Suppressor macrophage treated with lipopolysaccharide for 4 hours (primary cell): ENCODE measurements around the gene CCDC187.

Source experiments
- DNase-seq: peaks from one replicate; pipeline ENCODE4 v3.0.0-alpha.2; 2020

CCDC187 gene

DNA sequence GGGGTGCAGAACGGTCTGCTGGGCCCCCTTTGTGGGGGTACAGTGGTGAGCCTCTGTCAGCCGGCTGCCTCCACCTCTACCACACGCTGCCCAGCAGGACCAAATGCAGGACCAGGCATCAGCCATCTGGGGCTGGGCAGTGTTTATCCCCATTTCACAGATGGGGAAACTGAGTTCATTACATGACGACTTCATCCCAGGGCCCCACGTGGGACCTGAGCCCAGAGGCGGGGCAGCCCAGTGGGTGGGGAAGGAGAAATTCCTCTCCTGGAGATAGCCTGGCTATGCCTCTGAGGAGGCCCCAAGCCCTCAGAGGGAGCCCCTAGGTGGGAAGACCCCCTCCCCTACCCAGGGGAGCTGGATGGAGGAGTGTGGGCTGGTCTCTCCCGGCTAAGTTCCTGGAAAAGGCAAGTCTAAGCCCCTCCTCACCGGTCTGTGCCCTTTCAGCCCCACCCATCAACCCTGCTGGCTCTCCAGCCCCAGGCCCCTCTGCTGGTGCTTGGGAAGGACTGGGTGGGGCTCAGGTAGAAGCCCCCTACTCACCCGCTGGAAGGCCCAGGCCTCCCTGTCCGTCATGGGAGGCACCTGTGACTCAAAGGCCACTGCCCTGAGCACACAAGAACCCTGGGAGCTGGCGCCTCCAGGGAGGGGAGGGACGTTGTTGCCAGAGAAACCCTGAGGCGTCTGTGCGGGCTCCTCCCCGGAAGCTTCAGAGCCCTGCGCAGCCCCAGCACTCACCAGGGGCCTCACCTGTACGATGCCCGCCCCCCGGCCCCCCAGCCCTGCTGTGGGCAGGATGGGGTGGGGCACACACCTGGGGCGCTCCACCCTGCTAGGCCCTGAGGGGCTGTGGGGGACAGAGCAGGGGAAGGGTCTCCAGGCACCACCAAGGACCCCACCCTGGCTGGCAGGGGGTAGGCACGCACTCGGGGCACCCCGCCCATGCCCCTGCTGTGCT lies 7.4 kb upstream of the CCDC187 start:
- DNase-seq: no peak

DNA sequence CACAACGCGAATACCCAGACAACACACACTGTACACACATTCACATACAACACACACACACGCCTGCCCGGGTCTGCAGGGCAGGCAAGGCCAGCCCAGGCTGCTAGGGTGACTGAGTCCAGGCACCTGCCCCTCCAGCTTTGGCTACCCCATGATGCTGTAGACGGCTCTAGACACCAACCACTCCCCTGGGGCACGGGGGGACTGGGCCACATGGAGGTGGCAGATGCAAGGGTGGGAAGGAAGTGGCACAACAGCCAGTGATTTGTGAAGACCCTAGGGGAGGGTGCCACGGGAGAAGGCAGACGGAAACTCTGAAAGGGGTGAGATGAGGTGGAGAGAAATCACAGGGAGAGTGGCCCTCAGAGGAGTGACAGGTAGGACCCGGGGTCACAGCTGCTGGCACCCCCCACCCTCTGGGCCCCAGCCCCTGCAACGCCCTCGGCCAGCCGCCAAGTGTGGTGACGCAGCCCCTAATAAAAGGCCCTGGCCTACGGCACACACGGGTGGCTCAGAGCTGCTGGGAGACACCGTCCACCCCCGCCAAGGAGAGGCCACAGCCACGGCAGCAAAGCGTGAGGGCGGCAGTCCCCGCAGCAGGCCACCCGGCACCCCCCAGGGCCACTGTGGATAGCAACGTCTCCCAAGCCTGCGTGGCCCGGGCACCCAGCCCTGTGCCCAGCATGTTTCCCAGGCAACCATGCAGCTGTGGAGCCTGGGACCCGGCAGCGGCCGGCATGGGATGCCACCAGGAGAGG lies 6.6 kb upstream of the CCDC187 start:
- DNase-seq: no peak

DNA sequence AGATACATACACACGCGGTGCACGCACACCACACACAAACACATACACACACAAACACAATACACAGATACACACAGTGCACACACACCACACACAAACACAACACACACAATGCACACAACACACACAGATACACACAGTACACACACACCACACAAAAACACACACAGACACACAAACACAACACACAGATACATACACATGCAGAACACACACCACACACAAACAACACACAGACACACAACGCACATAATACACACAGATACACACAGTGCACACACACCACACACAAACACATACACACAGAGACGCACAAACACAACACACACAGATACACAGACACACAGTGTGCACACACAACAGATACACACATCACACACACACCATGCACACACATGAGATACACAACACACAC lies 5.9 kb upstream of the CCDC187 start:
- no peak for DNase-seq

DNA sequence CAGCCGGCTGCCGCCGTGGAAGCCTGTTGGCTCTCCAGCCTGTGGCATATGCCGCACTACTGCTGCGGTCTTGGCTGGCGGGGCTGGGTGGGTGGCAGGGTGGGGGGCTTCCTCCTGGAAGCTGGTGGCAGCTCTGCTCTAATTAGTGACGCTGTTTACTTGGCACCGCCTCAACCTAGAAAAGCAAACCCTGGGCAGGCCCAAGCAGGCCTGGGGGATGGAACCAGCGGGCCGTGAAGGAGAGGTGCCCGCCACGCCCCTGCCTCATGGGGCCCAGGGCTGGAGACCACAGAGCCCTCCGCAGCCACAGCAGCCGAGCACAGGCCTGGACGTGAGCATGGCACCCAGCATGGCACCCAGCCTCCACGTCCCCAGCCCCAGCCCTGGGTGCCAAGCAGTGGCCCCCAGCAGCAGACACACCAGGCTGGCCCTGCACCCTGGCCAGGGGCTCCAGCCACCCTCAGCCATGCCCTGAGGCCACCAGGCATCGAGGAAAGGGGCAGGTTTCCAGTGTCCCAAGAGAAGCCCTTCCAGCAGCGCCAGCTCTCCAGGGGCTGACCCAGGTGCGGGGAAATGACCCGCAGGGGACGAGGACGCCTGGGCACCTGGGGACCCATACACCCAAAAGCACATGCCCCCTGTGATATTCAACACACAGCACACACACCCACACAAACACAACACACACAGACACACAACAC lies 5.4 kb upstream of the CCDC187 start:
- no peak for DNase-seq

DNA sequence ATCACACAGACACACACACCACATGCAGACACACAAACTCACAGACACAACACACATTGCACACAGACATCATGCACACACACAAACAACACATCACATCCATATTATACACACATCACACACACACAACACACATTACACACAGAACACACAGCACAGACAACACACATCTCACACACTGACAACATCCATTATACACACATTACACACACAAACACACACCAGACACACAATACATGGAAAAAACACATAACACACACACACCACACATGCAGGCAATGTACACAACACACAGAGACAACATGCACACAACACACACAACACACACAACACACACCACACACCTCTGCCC lies 4.8 kb upstream of the CCDC187 start:
- DNase-seq: no peak

DNA sequence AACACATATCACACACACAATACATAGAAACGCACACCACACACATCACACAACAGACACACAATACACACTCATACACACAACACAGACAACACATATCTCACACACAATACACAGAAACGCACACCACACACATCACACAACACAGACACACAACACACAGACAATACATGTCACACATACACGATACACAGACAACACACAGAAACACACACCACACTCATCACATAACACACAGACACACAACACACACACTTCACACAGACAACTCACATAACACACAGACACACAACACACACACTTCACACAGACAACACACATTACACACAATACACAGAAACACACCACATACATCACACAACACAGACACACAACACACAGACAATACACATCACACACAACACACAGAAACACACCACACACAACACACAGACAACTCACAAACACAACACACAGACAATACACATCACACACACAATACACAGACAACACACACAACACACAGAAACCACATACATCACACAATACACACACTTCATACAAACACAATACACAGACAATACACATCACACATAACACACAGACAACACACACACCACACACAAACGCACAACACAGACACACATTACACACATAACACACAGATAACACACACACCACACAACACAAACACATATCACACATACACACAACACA lies 4.3 kb upstream of the CCDC187 start:
- no peak for DNase-seq

DNA sequence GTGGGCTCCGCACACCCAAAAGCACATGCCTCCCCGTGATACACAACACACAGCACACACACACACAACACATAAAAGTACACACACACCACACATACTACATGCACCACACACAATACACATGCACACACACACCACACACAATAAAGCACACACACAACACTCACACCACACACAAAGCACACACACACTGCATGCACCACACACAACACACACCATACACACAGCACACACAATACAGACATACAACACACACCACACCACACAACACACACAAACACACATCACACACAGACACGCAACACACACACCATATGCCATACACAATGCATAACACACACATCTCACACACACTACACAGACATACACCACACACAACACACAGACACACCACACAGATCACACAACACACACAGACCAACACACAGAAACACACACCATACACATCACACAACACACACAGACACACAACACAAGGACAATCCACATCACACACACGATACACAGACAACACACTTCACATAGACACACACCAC lies 3.4 kb upstream of the CCDC187 start:
- DNase-seq: no peak

DNA sequence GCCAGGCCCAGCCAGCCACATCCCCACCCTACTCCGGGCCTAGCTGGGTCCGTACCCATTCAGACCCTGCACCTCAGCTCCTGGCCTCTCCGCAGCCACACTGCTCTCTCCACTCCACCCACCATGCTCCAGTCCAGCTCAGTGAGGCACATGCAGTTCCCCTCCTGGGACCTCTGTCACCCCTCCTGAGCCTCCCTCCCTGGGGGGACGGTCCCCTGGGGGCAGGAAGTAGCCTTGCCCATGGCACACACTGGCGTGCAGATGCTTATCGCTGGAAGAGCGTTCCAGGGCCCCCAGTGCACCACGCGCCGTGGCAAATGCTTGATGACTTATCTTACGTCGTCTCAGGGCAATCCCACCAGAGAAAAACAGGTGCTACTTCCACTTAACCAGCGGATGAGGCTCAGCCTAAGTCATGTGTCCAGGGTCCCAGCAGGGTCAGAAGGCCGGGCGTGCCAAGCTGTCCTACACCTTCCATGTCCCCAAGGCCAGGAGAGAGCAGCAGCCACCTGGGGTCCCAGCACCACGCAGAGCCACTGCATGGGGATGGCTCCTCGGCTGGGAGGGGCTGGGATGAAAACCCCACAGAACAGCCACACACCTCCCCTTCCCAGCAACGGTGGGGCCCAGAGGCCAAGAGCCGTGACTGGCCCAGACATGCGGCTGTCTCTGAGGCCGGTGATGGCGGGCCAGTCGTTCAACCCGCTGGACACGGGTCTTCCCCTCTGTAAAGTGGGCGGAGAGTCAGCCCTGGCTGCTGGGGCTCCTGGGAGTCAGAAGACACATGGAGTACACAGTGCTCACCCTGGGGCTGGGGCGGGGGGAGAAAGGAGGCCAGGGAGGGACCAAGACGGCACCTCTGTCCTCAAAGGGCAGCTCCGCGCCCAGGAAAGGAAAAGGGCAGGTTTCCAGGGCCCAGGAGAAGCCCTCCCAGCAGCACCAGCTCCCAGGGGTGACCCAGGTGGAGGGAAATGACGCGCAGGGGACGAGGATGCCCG lies 2.6 kb upstream of the CCDC187 start:
- DNase-seq: no peak

DNA sequence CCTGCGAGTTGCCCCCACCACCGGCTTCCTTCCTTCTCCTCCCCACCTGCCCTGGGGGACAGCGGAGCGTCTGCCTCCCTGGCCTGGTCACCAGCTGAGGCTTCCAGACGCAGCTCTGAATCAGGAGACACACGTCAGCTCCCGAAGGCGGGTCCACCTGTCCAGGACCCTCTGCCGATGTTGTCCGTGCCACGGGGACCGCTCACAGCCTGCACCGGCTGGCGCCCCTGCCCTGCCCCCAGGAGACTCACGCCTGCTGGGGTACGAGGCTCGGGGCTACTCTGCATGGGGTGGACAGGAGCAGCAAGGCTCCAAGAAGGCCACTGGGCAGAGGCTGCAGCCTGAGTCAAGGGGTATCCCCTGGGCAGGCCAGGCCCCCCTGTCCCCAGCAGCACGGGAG lies 1.9 kb upstream of the CCDC187 start:
- DNase-seq: no peak

DNA sequence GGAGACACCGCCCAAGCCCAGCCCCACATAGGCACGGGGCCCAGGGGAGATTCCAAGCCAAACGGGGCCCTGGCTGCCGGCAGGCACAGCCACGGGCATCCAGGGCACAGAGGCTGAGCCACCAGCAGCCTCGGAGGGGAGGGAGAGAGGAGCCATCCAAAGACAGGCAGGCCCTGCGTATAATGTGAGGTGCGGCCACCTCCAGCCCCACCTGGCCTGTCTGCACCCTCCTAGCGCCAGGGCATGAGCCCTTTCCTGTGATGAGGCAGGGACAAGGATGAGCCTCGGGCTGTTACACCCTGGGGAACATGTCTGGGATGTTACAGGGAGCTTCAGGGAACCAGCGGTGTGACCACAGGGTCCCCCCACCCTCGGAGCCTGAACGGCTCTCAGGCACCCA lies 1.1 kb upstream of the CCDC187 start:
- no peak for DNase-seq

DNA sequence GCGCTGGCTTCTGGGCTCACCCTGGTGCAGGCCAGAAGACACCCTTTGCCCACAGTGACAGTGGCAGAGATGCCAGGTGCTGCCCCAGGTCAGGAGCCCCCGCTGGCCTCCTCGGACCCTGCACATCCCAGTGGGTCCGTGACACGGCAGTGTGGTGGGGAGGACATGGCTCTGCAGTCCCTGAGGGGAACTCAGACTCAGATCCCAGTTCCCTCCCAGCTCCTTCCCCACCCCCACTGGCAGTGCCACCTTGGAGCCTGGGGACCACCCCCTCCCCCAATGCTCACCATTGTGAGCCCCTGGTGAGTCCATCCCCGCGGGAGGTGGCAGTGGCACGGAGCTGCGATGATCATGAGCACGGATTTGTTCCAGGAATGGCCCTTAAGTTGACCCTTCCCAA lies 562 bp upstream of the CCDC187 start:
- no peak for DNase-seq

DNA sequence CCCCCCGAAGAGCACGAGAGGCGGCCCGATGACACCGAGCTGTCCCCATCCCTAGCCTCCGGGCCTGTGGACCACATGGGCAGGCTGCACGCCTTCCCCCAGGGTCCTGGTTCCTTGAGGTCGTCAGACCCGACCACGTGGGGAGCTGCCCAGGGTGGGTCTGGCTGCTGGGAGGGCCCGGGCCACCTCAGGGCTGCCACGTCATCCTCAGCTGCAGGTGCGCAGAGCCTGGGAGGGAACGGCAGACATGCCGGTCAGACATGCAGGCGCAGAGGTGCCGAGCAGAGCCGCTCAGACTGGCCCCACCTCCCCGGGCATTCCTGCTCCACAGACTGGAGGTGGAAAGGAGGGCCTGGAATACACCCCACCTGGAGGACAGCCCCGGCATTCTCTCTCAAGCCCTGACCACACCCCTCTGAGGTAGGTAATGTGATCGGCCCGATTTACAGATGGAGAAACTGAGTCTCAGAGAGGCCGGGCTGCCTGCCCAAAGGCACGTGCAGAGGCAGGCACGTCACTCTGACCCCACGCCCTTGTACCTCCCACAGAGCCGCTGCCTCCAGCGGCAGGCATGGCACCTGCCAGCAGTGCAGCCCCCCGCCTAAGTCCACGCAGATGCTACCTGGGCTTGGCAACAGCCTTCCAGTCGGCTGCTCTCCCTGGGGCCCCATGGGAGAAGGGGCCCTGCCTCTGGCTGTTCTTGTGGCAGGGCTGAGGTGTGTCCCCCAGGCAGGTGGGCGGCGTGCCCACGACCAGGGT lies 649 bp downstream of the CCDC187 start:
- DNase-seq: no peak

DNA sequence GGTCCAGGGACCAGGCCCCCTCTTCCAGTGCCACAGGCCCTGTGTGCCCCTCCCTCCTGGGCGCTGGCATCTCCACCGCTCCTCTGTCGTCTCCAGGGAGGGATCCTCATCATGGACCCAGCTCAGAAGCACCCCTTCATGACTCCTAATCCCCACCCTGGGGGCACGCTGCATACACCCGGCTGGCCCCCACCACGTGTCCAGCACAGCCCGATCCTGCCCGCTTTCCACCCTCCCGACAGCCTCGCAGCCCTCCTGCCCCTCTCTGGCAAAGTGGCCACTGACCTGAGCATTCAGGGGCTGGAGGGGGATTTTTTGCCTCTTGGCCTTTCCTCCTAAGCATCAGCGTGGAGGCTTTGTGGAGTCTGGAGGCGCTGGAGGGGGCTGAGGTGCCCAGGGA lies 1.4 kb downstream of the CCDC187 start:
- no peak for DNase-seq

DNA sequence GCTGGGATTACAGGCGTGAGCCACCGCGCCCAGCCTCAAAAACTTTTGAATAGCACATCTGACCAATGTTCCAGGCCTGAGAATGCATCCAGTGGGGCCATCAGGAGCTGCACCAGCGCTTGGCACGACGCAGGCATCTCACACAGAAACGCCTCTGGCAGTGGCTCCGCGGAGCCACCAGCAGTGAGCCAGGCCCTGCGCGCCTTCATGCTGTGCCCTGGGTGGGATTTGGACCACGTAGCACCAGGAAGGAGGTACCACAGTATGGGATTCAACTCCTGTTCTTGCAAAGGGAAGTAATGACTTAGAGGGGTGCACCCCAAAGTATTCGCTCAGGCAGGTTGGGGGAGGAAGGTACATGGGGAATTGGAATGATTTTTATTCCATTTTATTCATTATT lies 3.0 kb downstream of the CCDC187 start:
- DNase-seq: no peak

DNA sequence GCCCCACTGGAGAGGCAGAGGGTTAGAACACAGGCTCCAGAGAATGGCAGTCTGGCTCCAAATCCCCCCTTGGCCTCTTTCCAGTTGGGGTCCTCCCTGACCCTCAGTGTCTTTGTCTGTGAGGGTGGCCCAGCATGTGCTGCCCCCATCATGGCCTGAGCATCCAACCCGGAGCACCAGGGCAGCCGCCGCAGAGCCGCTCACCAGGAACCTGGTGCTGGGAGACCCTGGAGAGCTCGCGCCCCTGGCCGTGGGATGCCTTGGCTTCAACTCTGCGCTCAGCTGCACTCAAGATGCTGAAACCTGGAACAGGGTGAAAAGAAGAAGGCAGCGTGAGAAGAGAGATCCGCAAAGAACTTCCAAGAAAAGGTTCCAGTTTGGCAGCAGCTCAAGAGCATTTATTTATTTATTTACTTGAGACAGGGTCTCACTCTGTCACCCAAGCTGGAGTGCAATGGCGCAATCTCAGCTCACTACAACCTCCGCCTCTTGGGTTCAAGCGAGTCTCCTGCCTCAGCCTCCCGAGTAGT lies 3.8 kb downstream of the CCDC187 start:
- no peak for DNase-seq

DNA sequence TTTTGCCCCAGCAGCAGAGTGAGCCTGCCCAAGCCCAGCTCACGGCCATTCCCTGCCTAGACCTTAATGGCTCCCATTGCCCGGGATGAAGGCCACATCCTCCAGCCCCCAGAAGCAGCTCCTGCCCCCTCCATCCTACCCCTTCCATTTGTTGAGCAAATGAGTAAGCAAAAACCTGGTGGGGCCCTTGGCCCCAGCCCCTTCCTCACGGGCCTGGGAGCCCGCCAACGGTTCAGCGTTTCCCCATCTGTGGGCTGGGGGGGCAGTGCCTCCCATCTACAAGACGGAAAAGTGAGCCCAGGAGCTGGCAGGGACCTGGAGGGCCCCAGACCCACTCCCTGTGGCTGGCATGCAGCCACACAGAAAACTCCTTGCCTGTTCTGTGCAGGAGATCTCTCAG lies 4.4 kb downstream of the CCDC187 start:
- DNase-seq: no peak

DNA sequence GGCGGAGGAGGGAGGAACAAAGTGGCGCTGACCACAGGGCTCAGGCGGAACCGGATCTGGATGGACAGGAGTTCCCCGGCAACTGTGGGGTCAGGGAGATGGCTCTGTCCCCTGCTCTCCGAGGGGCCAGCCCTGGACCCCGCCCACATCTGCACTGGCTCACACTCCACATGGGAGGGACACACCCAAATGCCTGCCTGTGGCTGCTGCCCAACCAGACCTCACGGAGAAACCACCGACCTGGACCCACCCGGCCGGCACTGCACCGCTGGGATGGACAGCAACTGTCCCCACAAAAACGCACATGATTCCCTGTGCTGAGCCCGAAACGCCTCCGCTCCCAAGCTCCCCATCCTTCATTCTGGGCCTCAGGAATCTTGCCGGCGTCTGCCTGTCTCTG lies 4.8 kb downstream of the CCDC187 start:
- DNase-seq: no peak

DNA sequence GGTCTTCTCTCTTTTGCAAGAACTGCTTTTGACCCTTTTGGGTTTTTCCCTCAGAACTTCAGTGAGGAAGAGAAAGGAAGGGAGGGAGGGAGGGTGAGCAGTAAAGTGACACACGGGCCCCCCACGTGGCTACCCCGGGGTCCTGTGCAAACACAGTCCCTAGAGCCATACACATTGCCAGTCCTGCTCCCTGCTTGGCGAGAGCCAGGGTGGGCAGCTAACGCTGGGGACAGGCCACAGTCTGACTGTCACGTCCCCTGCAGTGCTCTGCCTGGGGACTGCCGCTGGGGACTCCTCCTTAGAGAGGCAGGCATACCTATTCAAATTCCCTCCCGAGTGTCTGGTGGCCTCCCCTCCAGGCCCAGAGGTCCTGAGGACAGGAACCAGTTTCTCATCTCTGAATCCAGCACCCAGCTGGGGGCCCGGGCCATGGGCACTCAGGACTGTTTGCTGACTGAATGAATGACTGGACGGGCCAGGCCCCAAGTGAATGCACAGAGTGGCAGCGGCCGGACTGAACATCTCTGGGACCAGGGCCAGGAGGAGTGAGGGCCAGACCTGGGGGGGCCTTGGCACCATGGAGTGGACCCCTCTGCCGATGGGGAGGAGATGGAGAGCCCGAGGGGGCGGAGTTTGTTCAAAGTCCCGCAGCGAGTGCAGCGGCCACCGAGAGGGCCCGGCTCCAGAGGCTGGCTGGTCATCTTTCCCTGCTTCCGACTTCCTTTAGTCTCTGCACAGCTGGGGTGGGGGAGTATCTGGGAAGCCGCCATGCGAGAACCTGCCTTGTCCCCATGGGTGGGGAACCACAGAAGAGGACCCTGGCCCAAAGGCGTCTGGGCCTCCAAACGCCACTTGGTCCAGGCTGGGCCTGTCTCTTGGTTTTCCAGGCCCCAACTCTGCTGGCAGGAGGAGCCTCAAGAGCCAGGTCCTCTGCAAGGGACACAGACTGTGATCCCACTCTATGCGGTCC lies 5.8 kb downstream of the CCDC187 start:
- no peak for DNase-seq

DNA sequence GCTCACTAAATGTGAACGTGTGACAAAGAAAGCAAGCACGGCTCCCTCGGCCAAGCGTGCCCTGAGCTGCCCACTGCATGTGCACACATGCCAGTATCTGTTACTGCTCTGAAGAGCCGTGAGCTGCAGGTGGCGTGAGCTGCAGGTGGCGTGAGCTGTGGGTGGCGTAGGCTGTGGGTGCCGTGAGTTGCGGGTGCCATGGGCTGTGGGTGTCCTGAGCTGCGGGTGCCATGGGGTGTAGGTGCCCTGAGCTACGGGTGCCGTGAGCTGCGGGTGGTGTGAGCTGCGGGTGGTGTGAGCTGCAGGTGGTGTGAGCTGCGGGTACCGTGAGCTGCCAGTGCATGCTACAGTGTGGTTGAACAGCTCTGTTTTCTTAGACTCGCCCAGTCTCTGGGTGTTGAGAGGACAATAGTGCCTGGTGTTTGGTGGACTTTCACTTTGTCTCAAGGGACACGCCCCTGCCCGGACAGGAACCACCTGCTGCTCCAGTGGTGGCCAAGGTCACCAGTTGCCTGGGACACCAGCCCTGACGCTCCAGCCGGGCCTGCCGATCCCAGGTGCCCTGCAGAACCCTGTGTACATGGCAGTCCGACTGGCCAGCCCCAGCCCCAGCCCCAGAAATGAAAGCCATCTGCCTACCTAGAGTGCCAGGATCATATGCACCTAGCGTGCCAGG lies 6.7 kb downstream of the CCDC187 start:
- no peak for DNase-seq
